IgD-negative memory B cell (primary cell): Measurements from ENCODE around the gene SYT12. TPM values are rescaled to one million over a fixed set of nuclear protein-coding genes. Genes with fewer than 3 reads are reported as not detected.

ENCODE experiments used
- H3K27ac Mint-ChIP-seq, 3 donors: one replicate each; pipeline ENCODE4 v1.8.0; 2020 to 2022; ENCODE audit warnings: mild to moderate bottlenecking in 3 of 3, mixed read lengths in 3 of 3, moderate library complexity in 1 of 3
- H3K27me3 Mint-ChIP-seq: one replicate; pipeline ENCODE4 v1.8.0; 2021; ENCODE audit warnings: mixed read lengths
- H3K36me3 Mint-ChIP-seq: one replicate; pipeline ENCODE4 v1.8.0; 2020; ENCODE audit warnings: mild to moderate bottlenecking, mixed read lengths
- H3K4me1 Mint-ChIP-seq, 3 donors: one replicate each; pipeline ENCODE4 v1.8.0; 2020 to 2022; ENCODE audit warnings: mixed read lengths in 3 of 3, mild to moderate bottlenecking in 1 of 3
- H3K4me3 Mint-ChIP-seq, 4 donors: one replicate each; pipeline ENCODE4 v1.8.0; 2020 to 2022; ENCODE audit warnings: mild to moderate bottlenecking in 4 of 4, mixed read lengths in 4 of 4, moderate library complexity in 3 of 4
- H3K9me3 Mint-ChIP-seq, 3 donors: one replicate each; pipeline ENCODE4 v1.8.0; 2020 to 2021; ENCODE audit warnings: mixed read lengths in 3 of 3, mild to moderate bottlenecking in 1 of 3
- polyA plus RNA-seq: library from polyadenylated mRNA; unstranded; fragments of 300-500 nt; fragmentation: Illumina TruSeq; gene quantifications from one replicate; pipeline ENCODE4 v1.2.3, GENCODE V29; 2021

SYT12 gene, protein sequence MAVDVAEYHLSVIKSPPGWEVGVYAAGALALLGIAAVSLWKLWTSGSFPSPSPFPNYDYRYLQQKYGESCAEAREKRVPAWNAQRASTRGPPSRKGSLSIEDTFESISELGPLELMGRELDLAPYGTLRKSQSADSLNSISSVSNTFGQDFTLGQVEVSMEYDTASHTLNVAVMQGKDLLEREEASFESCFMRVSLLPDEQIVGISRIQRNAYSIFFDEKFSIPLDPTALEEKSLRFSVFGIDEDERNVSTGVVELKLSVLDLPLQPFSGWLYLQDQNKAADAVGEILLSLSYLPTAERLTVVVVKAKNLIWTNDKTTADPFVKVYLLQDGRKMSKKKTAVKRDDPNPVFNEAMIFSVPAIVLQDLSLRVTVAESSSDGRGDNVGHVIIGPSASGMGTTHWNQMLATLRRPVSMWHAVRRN
- not detected for polyA plus RNA-seq

DNA sequence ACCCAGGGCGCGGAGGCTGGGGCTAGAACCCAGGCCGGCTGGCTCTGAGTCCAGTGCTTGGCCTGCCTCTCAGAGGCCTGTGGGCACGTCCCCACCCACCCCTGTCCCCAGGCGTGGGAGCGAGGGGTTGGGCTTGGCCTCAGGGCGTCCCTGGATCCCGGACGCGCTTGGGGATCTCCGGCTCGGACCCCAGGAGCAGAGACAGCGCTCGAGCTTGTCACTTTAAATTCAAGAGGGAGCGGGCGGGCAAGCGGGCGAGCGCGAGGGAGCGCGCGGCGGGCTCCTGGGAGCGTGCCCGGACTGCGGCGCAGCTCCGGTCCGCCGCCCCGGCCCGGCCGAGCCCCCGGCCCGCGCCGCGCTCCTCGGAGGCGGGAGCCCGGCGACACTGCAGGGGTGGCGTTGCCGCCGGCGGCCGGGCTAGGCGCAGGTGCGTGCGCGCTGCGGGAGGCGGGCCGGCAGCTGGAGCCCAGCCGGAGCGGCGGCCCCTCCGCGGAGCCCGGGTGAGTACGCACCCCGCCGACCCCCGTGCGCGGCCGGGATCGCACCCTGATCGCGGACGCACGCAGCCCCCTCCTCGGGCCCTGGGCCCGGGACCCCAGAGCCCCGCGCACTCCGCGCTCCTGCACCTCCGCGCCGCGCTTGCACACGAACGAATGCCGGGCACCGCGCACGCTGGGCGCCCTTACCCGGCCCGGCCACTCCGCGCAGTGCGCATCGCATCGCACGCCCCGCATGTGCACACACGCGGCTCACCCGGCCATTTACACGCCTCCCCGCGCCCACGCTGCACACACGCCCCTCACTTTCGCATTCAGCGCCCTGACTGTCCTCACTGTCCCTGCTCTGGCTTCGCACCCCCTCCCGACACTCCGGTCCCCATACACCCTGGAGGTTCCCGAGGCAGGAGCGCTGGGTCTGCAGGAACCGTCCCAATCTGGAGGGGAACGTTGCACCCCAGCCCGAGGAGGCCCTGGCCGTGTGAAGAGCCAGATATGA lies at the start of gene SYT12:
Gene SYT12 (plus strand): TSS at position 174 of the 996 bp plus-strand sequence. CDS start 7,011 bp downstream, outside the sequence.
- H3K27ac Mint-ChIP-seq, result no peak within 1 kb of the TSS

DNA sequence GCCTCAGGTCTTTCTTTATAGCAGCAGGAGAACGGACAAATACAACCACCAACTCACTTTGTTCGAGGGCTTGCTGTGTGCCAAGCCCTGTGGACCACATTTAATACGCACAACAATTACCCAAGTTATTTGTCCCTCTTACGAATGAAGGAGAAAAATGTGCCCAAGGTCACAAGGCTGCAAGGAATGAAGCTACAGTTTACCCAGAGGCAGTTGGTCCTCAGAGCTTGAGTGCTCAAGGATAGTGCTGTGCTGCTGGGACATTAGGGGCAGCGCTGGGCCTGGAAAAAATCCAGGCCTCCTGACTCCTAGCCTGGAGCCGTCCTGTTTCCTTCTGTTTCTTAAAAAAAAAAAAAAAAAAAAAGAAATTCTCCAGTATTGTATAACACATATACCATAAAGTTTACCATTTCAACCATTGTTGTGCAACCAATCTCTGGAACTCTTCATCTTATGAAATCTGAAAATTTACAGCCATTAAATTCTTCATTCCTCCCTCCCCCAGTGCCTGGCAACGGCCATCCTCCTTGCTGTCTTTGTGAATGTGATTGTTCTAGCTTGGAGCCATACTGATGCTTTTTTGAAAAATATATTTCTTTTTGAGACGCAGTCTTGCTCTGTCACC lies 48.9 kb upstream of the SYT12 start:
- Mint-ChIP-seq H3K9me3 (peaks cover 0 to 6% (median 4%) of the 10 kb centered on the region in 3 donors), H3K36me3 (peaks cover 2% of the 10 kb centered on the region), H3K27me3 (peaks cover 10% of the 10 kb centered on the region), H3K27ac (no peak overlapping the region), H3K4me1 (no peaks in the 10 kb centered on the region), H3K4me3 (no peak overlapping the region)

More for the DNA sequence above, at the start of gene SYT12:
- H3K27me3 Mint-ChIP-seq, result peaks cover 71% of the 10 kb centered on the region
- peak within 1 kb of the TSS in 2 of 4 donors; percentile 32 to 54 for H3K4me3 Mint-ChIP-seq
- no peaks in the 10 kb centered on the region for H3K36me3 Mint-ChIP-seq
- peaks cover 17 to 27% (median 24%) of the 10 kb centered on the region in 3 donors for H3K4me1 Mint-ChIP-seq
- H3K9me3 Mint-ChIP-seq, result peaks cover 2 to 7% (median 4%) of the 10 kb centered on the region in 3 donors

DNA sequence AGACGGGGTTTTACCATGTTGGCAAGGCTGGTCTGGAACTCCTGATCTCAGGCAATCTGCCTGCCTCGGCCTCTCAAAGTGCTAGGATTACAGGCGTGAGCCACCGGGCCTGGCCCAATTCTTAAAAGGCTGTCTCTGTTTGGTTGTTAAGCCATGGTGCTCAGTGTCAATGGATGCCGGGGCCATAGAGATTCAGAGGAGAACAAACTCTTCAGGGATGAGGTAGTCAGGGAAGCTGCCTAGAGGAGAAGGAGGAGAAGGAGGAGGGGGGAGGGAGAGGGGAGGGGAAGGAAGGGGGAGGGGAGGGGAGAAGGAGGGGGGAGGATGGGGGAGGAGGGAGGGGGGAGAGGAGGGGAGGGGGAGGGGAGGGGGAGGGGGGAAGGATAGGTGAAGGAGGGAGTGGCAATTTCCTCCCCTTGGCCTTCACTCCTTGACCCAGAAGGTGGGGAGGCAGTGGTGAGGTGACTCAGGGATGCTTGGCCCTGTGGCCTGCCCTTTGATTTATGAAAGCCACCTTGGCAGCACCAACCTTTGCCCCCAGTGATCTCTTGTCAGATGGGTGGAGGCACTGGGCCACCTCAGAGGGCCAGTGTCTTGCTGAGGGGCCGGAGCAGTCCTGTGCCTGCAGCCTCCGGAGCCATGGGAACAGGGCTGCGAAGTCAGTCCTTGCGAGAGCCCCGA lies 48.1 kb upstream of the SYT12 start, which contains the start of gene C11orf86:
Gene C11orf86 (plus strand): TSS at position 581 of the 681 bp plus-strand sequence. CDS start 59 bp downstream, at position 640.
- no peaks in the 10 kb centered on the region for H3K4me1 Mint-ChIP-seq
- H3K36me3 Mint-ChIP-seq, result peaks cover 2% of the 10 kb centered on the region
- H3K27ac Mint-ChIP-seq, result no peak within 1 kb of the TSS
- peaks cover 3 to 6% (median 4%) of the 10 kb centered on the region in 3 donors for H3K9me3 Mint-ChIP-seq
- peaks cover 10% of the 10 kb centered on the region for H3K27me3 Mint-ChIP-seq
- H3K4me3 Mint-ChIP-seq, result peak within 1 kb of the TSS in 1 of 4 donors; percentile 51

DNA sequence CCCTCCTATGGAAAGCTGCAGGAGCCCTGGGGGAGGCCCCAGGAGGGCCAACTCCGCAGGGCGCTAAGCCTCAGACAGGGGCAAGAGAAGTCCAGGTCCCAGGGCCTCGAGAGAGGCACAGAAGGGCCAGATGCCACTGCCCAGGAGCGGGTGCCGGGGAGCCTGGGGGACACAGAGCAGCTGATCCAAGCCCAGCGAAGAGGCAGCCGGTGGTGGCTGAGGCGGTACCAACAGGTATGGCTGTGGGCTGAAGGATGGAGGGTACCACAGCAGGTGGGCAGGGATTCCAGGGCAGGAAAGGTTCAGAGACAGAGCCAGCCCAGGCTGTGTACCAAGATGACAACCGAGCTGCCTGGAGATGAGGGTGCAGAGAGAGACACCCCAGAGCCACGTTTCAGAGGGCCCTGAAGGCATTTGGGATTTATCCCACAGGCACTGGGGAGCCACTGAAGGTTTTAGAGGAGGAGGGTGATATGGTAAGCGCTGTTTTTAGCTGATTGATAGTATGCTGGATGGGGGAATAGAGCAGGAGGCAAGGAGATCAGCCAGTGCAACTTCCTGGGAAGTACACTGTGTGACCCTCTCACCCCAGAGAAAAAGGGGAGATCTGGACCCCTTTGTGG lies 47.4 kb upstream of the SYT12 start:
- Mint-ChIP-seq H3K27ac (no peak overlapping the region), H3K4me3 (peak overlapping the region in 1 of 4 donors; percentile 51), H3K4me1 (no peaks in the 10 kb centered on the region), H3K27me3 (peaks cover 8% of the 10 kb centered on the region), H3K9me3 (peaks cover 3 to 4% (median 3%) of the 10 kb centered on the region in 3 donors), H3K36me3 (peaks cover 2% of the 10 kb centered on the region)

DNA sequence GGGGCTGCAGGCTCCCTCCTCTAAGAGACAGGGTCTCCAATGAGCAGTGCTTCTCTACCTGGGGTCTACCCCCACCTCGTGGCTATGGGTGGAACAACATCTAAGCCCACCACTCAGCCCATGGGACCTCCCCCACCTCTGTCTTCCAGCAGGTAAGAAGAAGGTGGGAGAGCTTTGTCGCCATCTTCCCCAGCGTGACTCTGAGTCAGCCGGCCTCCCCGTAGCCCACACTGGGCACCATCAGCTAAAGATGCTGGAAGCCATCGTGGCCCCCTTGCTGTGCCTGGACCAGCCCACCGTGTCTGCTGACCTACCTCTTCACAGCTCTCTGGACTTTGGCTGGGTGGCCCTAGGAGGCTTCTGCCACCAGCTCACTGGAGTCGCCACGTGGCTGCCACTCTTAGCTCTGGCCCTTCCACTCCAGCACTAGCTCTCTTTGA lies 46.9 kb upstream of the SYT12 start:
- H3K36me3 Mint-ChIP-seq, result peaks cover 2% of the 10 kb centered on the region
- H3K4me3 Mint-ChIP-seq, result no peak overlapping the region
- peaks cover 6% of the 10 kb centered on the region for H3K27me3 Mint-ChIP-seq
- peaks cover 0 to 3% (median 3%) of the 10 kb centered on the region in 3 donors for H3K9me3 Mint-ChIP-seq
- H3K4me1 Mint-ChIP-seq, result no peaks in the 10 kb centered on the region
- no peak overlapping the region for H3K27ac Mint-ChIP-seq

DNA sequence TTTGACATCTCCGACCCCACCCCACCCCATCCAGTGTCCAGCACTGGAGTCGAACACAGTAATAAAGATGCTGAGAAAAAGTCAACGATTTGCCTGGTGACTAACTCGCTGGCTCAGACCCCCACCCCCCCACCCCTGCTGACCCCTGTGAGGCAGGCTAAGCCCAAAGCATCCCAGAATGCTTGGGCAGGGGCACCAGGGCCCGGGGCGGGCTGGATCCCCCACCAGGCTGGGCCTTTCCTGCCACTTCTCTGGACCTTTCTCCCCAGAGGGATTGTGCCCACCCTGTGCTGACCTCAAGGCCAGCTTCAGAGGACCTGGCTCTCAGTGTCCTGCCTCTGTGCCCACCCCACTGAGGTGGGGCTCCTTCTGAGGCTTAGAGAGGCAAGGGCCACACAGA lies 46.0 kb upstream of the SYT12 start:
- H3K9me3 Mint-ChIP-seq, result peaks cover 0 to 3% (median 3%) of the 10 kb centered on the region in 3 donors
- no peak overlapping the region for H3K27ac Mint-ChIP-seq
- H3K4me1 Mint-ChIP-seq, result no peaks in the 10 kb centered on the region
- H3K4me3 Mint-ChIP-seq, result no peak overlapping the region
- H3K36me3 Mint-ChIP-seq, result no peaks in the 10 kb centered on the region
- peaks cover 9% of the 10 kb centered on the region for H3K27me3 Mint-ChIP-seq

DNA sequence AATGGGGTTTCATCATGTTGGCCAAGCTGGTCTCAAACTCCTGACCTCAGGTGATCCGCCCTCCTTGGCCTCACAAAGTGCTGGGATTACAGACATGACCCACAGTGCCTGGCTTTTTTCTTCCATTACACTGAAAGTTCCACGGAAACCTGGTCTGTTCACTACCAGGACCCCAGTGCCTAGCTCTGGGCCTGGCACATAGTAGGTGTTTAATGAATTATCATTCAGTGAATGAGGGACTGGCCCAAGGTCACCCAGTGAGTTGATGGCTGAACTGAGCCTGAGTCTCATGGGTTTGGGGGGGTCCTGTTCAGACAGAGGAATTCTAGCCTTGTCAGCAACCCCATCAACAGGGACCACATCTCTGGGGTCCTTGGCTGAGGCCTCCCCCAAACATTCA lies 44.7 kb upstream of the SYT12 start:
- Mint-ChIP-seq H3K36me3 (peaks cover 4% of the 10 kb centered on the region), H3K9me3 (peaks cover 0 to 3% (median 3%) of the 10 kb centered on the region in 3 donors), H3K27me3 (peaks cover 16% of the 10 kb centered on the region), H3K4me1 (no peaks in the 10 kb centered on the region), H3K4me3 (no peak overlapping the region), H3K27ac (no peak overlapping the region)

DNA sequence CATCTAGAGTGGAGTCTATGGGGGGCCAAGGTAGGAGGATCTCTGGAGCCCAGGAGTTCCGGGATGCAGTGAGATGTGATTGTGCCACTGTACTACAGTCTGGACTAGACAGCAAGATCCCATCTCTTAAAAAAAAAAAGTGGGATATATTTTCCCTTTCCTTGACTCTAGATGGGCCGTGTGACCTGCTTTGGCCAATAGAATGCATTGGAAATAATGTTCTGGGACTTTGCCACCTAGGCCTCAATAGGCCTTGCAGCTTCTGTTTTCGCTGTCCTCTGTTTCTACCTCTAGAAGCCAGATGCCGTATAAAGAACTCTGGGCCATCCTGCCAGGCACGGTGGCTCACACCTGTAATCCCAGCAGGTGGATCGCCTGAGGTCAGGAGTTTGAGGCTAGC lies 44.2 kb upstream of the SYT12 start:
- peaks cover 5% of the 10 kb centered on the region for H3K36me3 Mint-ChIP-seq
- H3K4me1 Mint-ChIP-seq, result no peaks in the 10 kb centered on the region
- H3K27ac Mint-ChIP-seq, result no peak overlapping the region
- H3K27me3 Mint-ChIP-seq, result peaks cover 14% of the 10 kb centered on the region
- H3K4me3 Mint-ChIP-seq, result no peak overlapping the region
- peaks cover 0 to 3% (median 3%) of the 10 kb centered on the region in 3 donors for H3K9me3 Mint-ChIP-seq

DNA sequence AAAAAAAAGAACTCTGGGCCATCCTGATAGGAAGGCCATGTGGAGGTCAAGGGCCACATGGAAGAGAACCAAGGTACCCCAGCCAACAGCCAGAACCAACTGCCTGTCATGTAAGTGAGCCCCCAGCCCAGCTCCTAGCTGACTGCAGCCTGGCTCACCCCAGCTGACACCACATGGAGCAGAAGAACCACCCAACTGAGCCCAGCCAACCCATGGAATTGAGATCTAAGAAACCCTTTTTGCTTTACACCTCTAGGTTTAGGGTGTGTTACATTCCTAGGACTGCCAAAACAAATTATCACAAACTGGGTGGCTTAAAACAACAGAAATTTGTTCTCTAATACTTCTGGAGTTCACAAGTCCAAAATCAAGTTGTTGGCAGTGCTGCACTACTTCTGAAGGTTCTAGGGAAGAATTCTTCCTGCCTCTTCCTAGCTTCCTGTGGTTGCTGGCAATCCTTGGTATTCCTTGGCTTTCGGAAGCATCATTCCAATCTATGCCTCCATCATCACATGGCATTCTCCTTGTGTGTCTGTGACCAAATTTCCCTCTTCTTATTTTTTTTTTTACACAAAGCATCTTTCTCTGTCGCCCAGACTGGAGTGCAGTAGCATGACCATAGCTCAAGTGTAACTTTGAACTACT lies 43.5 kb upstream of the SYT12 start:
- H3K27ac Mint-ChIP-seq, result no peak overlapping the region
- no peak overlapping the region for H3K4me3 Mint-ChIP-seq
- peaks cover 5% of the 10 kb centered on the region for H3K36me3 Mint-ChIP-seq
- H3K9me3 Mint-ChIP-seq, result peaks cover 0 to 3% (median 3%) of the 10 kb centered on the region in 3 donors
- H3K4me1 Mint-ChIP-seq, result no peaks in the 10 kb centered on the region
- peaks cover 14% of the 10 kb centered on the region for H3K27me3 Mint-ChIP-seq

DNA sequence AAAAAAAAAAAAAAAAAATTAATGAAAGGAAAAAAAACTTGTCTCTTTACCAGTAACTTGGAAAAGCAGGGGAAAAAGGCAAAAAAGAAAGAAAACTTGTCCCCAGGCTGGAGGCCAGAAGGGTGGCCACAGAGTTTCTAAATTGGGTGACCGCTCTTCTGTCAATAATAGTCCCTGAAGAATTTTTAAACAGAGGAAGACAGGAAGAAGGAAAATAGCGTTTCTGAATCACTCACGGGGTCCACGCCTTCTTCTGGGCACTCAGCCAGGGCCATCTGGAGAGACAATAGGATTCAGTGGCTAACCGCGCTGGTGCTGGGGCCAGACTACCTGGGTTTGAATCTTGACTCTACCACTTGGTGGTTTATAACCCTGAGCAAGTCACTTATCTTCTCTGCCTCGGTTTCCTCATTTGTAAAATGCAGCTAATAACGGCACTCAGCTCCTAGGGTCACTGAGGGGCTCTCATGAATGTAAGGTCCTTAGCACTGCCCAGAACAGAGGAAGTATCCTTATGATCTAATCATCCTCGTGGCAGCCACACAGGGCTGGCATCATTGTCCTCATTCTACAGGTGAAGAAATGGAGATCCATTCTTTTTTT lies 40.9 kb upstream of the SYT12 start:
- no peak overlapping the region for H3K4me3 Mint-ChIP-seq
- no peak overlapping the region for H3K27ac Mint-ChIP-seq
- H3K9me3 Mint-ChIP-seq, result peaks cover 0 to 3% (median 3%) of the 10 kb centered on the region in 3 donors
- H3K27me3 Mint-ChIP-seq, result peaks cover 16% of the 10 kb centered on the region
- H3K36me3 Mint-ChIP-seq, result peaks cover 7% of the 10 kb centered on the region
- no peaks in the 10 kb centered on the region for H3K4me1 Mint-ChIP-seq

DNA sequence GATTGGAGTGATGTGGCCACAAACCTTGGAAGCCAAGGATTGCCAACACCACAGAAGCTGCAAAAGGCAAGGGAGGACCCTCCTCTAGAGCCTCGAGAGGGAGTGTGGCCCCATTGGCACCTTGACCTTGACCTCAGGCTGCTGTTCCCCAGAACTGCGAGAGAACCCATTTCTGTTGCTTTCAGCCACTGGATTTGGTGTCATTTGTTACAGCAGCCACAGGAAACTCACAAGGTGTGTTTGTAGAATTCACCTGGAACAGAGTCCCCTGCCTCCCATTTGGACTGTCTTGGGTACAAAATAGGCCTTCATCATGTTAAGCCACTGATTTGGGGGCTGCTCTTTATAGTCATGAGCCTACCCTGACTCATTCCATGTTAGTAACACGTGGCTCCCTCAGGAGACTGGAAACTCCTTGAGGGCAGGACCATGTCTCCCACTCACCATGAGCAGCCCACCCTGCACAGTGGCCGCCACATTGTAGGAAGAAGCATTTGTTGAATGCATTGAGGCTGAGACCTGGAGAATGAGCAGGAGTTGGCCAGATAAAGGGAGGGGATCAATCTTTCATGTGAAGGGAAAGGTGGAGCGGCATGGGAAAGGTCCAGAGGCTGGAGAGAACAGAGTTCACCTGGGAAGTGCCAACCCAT lies 39.5 kb upstream of the SYT12 start:
- Mint-ChIP-seq H3K9me3 (peaks cover 0 to 3% (median 0%) of the 10 kb centered on the region in 3 donors), H3K4me3 (no peak overlapping the region), H3K27ac (no peak overlapping the region), H3K27me3 (peaks cover 23% of the 10 kb centered on the region), H3K36me3 (peaks cover 7% of the 10 kb centered on the region), H3K4me1 (peaks cover 0 to 2% (median 0%) of the 10 kb centered on the region in 3 donors)

DNA sequence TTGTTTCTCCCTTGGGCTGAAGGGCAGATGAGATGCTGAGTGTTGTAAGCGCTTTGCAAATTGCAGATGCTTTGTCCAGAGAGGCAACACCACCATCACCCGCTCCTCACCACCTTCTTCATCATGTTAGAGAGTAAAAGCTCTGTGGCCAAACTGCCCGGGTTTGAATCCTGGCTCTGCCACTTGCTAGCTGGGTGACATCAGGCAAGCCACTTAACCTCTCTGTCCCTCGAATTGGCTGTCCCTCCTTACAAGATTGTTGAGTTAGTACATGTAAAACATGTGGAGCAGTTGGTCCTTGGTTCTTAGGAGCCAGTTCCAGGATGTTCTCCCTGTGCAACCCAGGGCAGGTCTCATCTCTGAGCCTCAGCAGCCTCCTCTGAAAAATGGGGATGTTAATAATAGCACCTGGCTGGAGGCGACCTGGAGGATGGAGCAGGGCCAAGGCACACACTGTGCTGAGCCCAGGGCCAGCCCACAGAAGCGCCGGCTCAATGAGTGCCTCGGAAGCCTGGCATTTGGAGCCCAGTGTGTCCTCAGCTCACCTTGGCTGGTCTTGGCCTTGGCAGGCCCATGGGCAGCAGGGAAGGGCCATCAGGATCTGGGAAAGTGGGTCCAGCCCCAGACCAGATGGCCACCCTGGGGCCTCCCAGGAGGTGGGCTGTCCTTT lies 37.3 kb upstream of the SYT12 start:
- Mint-ChIP-seq H3K4me3 (no peak overlapping the region), H3K36me3 (peaks cover 7% of the 10 kb centered on the region), H3K27me3 (peaks cover 30% of the 10 kb centered on the region), H3K9me3 (no peaks in the 10 kb centered on the region), H3K4me1 (peaks cover 0 to 2% (median 0%) of the 10 kb centered on the region in 3 donors), H3K27ac (no peak overlapping the region)
